Thyroid gland (tissue), 4 donors: ENCODE data around the gene RPUSD4. TPM values are rescaled to one million over a fixed set of nuclear protein-coding genes. Genes with fewer than 3 reads are reported as not detected.
A peak's percentile ranks its signal among the peaks of the same experiment; 100 is the strongest.

Source experiments
- DNase-seq, 2 donors: peaks; one replicate each; pipeline ENCODE4 v3.0.0-alpha.2; 2019
- H3K27ac ChIP-seq, 3 donors: fragments of 200-600 bp; sonication (generic); 1 replicate in 2 of 3; 2 replicates in 1 of 3; pipeline ENCODE4 v1.5.1; 2016 to 2019; ENCODE audit warnings: mild to moderate bottlenecking in 1 of 3, moderate library complexity in 1 of 3
- H3K27me3 ChIP-seq: fragments of 200-600 bp; sonication (generic); one replicate; pipeline ENCODE4 v1.5.1; 2019
- H3K36me3 ChIP-seq, 2 donors: fragments of 200-600 bp; sonication (generic); one replicate each; pipeline ENCODE4 v1.5.1; 2016 to 2019
- H3K4me1 ChIP-seq, 2 donors: fragments of 200-600 bp; sonication (generic); one replicate each; pipeline ENCODE4 v1.5.1; 2017 to 2019
- H3K4me3 ChIP-seq, 3 donors: fragments of 200-600 bp; sonication (generic); replicated peaks in 1 of 3; 1 replicate in 2 of 3; 2 replicates in 1 of 3; pipeline ENCODE4 v1.5.1; 2016; ENCODE audit warnings: mild to moderate bottlenecking in 1 of 3
- H3K9me3 ChIP-seq: fragments of 200-600 bp; sonication (generic); one replicate; pipeline ENCODE4 v1.5.1; 2017
- POLR2A ChIP-seq, 2 donors: fragments of 450-650 bp; IDR thresholded peaks; one replicate each; pipeline ENCODE4 v1.6.1; 2017; ENCODE audit warnings: antibody characterized with exemption in 2 of 2, mild to moderate bottlenecking in 2 of 2, moderate library complexity in 1 of 2
- WGBS, 2 donors: methylation state at CpG; one replicate each; pipeline ENCODE4 v1.1.5; 2017; 5-methylcytosine and 5-hydroxymethylcytosine counted together
- intact Hi-C: fragments of 100-400 bp; cut with DNase I; formaldehyde crosslinking; loops from one replicate; pipeline ENCODE4 v1.15.1; 2023
- total RNA-seq, 4 donors: library from RNA; depleted of rRNA; stranded (reverse); fragments of >200 nt; gene quantifications; one replicate each; pipeline ENCODE4 v1.2.3, GENCODE V29; 2016
- TF ChIP-seq, protein P1 (sequence below), 6 experiments: fragments of 200-600 bp in 3 of 6; fragments of 450-650 bp in 3 of 6; sonication (generic) in 3 of 6; IDR thresholded peaks; one replicate each; pipeline ENCODE4 v1.5.1; 2016 to 2019; ENCODE audit warnings: antibody characterized with exemption in 6 of 6, mild to moderate bottlenecking in 2 of 6, inconsistent platforms in 1 of 6, moderate library complexity in 1 of 6

The RPUSD4 gene
- total RNA-seq, 4 donors from 2014 or later: 10.5 to 17.6 (median 14.6) TPM

DNA sequence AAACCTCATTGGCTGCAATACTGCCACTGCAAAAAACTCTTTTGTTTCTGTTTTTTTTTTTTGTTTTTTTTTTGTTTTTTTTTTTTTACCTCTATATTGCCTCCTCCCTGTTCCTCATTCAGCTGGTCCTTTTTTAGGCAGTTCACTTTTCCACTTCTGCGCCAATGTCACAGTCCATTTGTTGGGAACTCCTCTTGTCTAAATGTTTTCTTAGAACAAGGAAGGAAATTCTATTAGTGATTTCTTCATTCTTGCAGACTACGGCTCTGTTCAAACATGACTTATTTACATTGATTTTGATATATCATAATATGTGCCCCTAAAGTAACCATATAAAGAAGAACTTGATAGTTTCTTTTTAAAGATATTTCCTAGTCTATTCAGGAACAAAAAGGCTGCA lies 3.0 kb upstream of the RPUSD4 start:
- intact Hi-C loops: loop anchor here (5.0 kb wide), 1 partner anchor 53 kb away; the partner anchor contains the start of genes FOXRED1 and SRPRA

DNA sequence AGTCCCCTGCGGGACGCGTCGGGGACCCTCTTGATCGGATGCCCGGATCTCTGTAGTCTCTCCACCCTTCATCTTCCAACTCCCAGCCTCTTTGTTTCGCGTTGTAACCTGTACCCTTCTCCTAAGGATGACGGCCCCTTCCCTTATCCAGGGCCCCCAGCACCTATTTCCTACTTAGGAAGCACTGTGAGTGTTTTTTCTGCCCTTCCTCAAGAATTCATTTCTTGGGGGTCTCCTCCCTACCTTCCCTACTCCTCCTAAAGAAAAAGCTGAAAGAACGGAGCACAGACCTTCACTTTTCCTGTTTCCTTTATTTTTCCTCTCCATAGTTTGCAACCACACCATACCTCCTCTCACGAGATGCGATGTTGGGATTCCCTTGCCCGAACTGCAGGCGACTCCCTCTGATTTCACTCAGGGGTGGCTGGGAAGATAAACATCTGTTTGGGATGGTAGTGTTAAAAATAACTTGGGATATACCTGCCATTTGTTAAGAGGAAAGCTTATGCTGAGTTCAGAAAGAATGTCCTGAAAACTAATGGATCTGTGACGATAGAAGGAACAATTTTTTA lies 725 bp upstream of the RPUSD4 start:
- Histone ChIP-seq H3K27ac (no peak overlapping the region), H3K27me3 (no peaks in the 10 kb centered on the region), H3K4me3 (peak overlapping the region; percentile 60 to 76 (median 63)), H3K9me3 (no peaks in the 10 kb centered on the region), H3K4me1 (peaks cover 17 to 25% of the 10 kb centered on the region in 2 donors), H3K36me3 (no peaks in the 10 kb centered on the region)
- intact Hi-C loops: loop anchor here (5.0 kb wide), 1 partner anchor 55 kb away; the partner anchor contains the start of genes FOXRED1 and SRPRA
- no peak for TF ChIP-seq POLR2A (IDR thresholded peaks at IDR 0.05)
- TF ChIP-seq, protein P1, sequence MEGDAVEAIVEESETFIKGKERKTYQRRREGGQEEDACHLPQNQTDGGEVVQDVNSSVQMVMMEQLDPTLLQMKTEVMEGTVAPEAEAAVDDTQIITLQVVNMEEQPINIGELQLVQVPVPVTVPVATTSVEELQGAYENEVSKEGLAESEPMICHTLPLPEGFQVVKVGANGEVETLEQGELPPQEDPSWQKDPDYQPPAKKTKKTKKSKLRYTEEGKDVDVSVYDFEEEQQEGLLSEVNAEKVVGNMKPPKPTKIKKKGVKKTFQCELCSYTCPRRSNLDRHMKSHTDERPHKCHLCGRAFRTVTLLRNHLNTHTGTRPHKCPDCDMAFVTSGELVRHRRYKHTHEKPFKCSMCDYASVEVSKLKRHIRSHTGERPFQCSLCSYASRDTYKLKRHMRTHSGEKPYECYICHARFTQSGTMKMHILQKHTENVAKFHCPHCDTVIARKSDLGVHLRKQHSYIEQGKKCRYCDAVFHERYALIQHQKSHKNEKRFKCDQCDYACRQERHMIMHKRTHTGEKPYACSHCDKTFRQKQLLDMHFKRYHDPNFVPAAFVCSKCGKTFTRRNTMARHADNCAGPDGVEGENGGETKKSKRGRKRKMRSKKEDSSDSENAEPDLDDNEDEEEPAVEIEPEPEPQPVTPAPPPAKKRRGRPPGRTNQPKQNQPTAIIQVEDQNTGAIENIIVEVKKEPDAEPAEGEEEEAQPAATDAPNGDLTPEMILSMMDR (IDR thresholded peaks at IDR 0.05): no peak
- WGBS, 2 donors: 1 to 3% methylated on average over 15 of the region's 15 CpGs
- no peak for DNase-seq

More for the DNA sequence above, 3.0 kb upstream of the RPUSD4 start:
- peaks cover 17 to 25% of the 10 kb centered on the region in 2 donors for H3K4me1 ChIP-seq
- no peaks in the 10 kb centered on the region for H3K27me3 ChIP-seq
- no peaks in the 10 kb centered on the region for H3K9me3 ChIP-seq
- DNase-seq: peak; percentile 27 to 44
- no peak overlapping the region for H3K27ac ChIP-seq
- WGBS, 2 donors: 25 to 33% methylated on average over 2 of the region's 2 CpGs
- H3K4me3 ChIP-seq: no peak overlapping the region
- H3K36me3 ChIP-seq: no peaks in the 10 kb centered on the region
- TF ChIP-seq POLR2A (IDR thresholded peaks at IDR 0.05): no peak
- TF ChIP-seq, protein P1 (IDR thresholded peaks at IDR 0.05): no peak

DNA sequence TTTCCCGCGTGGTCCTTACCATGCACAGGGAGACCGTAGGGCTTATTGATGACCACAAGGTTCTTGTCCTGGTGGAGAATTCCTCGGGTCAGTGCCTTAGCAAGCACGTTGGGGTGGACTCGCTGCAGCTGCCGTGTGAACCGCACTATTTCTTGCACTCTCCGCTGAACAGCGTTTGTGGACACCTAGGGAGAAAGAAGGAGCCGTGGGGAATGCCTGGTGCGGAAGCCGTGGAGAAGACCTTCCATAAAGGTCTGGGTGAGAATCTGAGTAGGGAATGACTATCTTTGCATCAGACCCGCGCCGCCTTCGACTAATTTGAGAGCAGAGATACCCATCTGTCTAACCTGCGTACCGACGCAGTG lies 597 bp downstream of the RPUSD4 start:
- Histone ChIP-seq H3K4me3 (peak overlapping the region; percentile 60 to 91 (median 76)), H3K4me1 (peaks cover 17 to 25% of the 10 kb centered on the region in 2 donors), H3K27ac (peak overlapping the region in 1 of 3 donors; percentile 36), H3K36me3 (no peaks in the 10 kb centered on the region), H3K27me3 (no peaks in the 10 kb centered on the region), H3K9me3 (no peaks in the 10 kb centered on the region)
- intact Hi-C loops: loop anchor here (5.0 kb wide), 1 partner anchor 56 kb away; the partner anchor contains the start of genes FOXRED1 and SRPRA
- 4 to 8% methylated on average over 20 of the region's 20 CpGs for WGBS, 2 donors
- TF ChIP-seq, protein P1 (IDR thresholded peaks at IDR 0.05): no peak
- no peak for TF ChIP-seq POLR2A (IDR thresholded peaks at IDR 0.05)
- DNase-seq: no peak

DNA sequence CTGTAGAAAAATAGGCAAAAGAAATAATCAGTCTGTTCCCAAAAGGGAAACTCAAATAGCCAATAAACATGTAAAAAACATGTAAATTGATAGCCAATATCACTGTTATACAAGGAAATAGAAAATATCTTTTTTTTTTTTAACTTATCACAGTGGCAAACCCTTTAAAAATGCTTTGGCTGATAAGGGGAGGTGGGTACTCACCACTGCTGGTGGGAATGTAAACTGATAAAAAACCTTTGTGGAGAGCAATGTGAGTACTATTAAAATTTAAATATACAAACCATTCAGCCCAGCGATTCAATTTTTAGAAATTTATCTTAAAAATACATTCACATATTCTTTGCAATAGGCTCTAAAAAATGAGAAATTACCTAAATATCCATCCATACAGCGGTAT lies 3.6 kb downstream of the RPUSD4 start:
- intact Hi-C loops: no loop called here
- no peak overlapping the region for H3K27ac ChIP-seq
- H3K36me3 ChIP-seq: peaks cover 22 to 23% of the 10 kb centered on the region in 2 donors
- TF ChIP-seq, protein P1 (IDR thresholded peaks at IDR 0.05): no peak
- no peak for TF ChIP-seq POLR2A (IDR thresholded peaks at IDR 0.05)
- 96 to 98% methylated on average over 2 of the region's 2 CpGs for WGBS, 2 donors
- peaks cover 12 to 15% of the 10 kb centered on the region in 2 donors for H3K4me1 ChIP-seq
- no peaks in the 10 kb centered on the region for H3K27me3 ChIP-seq
- DNase-seq: no peak
- H3K9me3 ChIP-seq: no peaks in the 10 kb centered on the region
- H3K4me3 ChIP-seq: no peak overlapping the region

DNA sequence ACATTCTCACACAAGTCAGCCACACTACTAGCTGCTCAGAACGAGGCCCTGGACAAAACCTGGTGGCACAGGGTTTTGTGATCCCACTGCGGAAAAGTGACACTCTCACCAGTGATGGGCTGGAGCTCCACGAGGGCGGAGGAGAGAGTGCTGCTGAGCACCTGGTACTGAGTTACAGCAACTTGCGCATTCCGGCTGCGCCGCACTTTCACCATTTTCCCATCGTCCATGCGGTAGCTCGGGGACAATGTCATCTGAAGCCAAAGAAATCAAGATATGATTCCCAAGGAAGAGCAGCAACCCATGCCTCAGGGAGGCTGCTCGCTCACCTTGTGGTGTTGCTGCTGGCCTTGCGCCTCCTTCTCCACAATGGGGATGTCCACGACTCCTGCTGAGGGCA lies 6.1 kb downstream of the RPUSD4 start:
- H3K9me3 ChIP-seq: no peaks in the 10 kb centered on the region
- no peaks in the 10 kb centered on the region for H3K4me1 ChIP-seq
- no peak overlapping the region for H3K4me3 ChIP-seq
- 95 to 98% methylated on average over 5 to 14 of the region's 14 CpGs for WGBS, 2 donors
- no peak for DNase-seq
- H3K27ac ChIP-seq: no peak overlapping the region
- H3K36me3 ChIP-seq: peaks cover 37 to 40% of the 10 kb centered on the region in 2 donors
- no peaks in the 10 kb centered on the region for H3K27me3 ChIP-seq
- intact Hi-C loops: no loop called here
- TF ChIP-seq POLR2A (IDR thresholded peaks at IDR 0.05): no peak
- TF ChIP-seq, protein P1 (IDR thresholded peaks at IDR 0.05): no peak
